Large intestine (tissue), 3 donors: Measurements from ENCODE around the gene SCARF2. TPM values are rescaled to one million over a fixed set of nuclear protein-coding genes. Genes with fewer than 3 reads are reported as not detected.
A peak's percentile ranks its signal among the peaks of the same experiment; 100 is the strongest.

ENCODE experiments used
- DNase-seq, 2 donors: peaks; one replicate each; pipeline versions ENCODE4 v3.0.0 to v3.0.0-alpha.2; 2013
- H3K27ac ChIP-seq: one replicate; pipeline ENCODE4 v1.5.1; 2013; ENCODE audit warnings: low read length
- H3K27me3 ChIP-seq: 2 replicates; pipeline ENCODE4 v1.6.1; 2013; ENCODE audit warnings: low read length; ENCODE audit not compliant: control insufficient read depth, insufficient read depth
- H3K36me3 ChIP-seq: 2 replicates; pipeline ENCODE4 v1.6.1; 2013; ENCODE audit warnings: low read length; ENCODE audit not compliant: control insufficient read depth, insufficient read depth
- H3K4me1 ChIP-seq: one replicate; pipeline ENCODE4 v1.6.1; 2013; ENCODE audit warnings: low read length; ENCODE audit not compliant: control insufficient read depth, insufficient read depth
- H3K4me3 ChIP-seq: one replicate; pipeline ENCODE4 v1.5.1; 2013; ENCODE audit warnings: low read length
- H3K9me3 ChIP-seq: one replicate; pipeline ENCODE4 v1.6.1; 2013; ENCODE audit warnings: mild to moderate bottlenecking, low read depth, low read length, moderate library complexity; ENCODE audit not compliant: control insufficient read depth
- WGBS: methylation state at CpG from one replicate; pipeline ENCODE4 v1.1.5; 2013; ENCODE audit warnings: low lambda C conversion rate; ENCODE audit not compliant: insufficient coverage; 5-methylcytosine and 5-hydroxymethylcytosine counted together
- polyA plus RNA-seq: library from polyadenylated mRNA; unstranded; fragments of 120-200 nt; gene quantifications from one replicate; pipeline ENCODE4 v1.2.1, GENCODE V29; 2013

Gene SCARF2
- polyA plus RNA-seq, 1 donor = 5.3 TPM

- Histone ChIP-seq H3K27ac (no peak overlapping the region), H3K27me3 (peaks cover 74% of the 10 kb centered on the region), H3K36me3 (peaks cover 10% of the 10 kb centered on the region), H3K4me1 (peaks cover 15% of the 10 kb centered on the region), H3K9me3 (peaks cover 9% of the 10 kb centered on the region), H3K4me3 (no peak overlapping the region)
- no peak for DNase-seq
- no CpG with 5 or more reads among the region's 8 CpGs for WGBS
Measured at GRCh38 chr22:20427104-20427944, 10.3 kb downstream of the SCARF2 start.

- Histone ChIP-seq H3K9me3 (peaks cover 9% of the 10 kb centered on the region), H3K27ac (no peak overlapping the region), H3K27me3 (peaks cover 63% of the 10 kb centered on the region), H3K4me1 (peaks cover 15% of the 10 kb centered on the region), H3K4me3 (no peak overlapping the region), H3K36me3 (peaks cover 10% of the 10 kb centered on the region)
- WGBS = no CpG with 5 or more reads among the region's 12 CpGs
- no peak for DNase-seq
Measured at GRCh38 chr22:20426259-20426615, 11.4 kb downstream of the SCARF2 start.

DNA sequence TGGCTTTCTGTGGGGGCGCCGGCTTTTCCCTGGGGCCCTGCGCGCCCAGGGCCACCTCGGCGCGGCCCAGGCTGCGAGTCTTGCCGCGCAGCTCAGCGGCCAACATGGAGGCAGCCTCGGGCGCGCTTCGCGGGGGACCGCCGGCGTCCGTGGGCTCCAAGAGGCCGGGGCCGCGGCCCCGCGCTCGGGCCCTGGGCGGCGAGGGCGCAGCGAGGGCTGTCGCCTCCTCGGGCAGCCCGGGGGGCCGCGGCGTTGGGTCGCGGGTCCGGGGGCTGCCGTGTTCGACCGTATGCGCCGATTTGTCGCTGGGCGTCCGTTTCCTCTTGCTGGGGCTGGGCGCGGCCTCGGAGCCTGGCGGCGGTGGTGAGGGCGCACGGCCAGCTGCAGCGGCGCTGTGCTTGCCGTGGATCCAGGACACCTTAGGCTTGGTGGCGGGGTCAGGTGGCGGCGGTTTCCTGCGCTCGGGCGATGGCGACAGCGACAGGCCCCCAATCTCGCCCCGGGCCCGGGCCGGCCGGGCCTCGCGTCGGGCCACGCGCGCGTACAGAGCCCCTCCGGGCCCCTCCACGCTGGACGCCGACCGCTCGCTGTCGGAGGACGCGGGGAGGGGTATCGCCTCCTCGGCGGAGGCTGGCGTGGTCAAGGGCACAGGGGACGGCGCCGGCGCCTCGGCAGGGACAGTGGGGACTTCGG, 11.9 kb downstream of the SCARF2 start:
- no CpG with 5 or more reads among the region's 96 CpGs for WGBS
- Histone ChIP-seq H3K4me3 (no peak overlapping the region), H3K27ac (no peak overlapping the region), H3K27me3 (peaks cover 59% of the 10 kb centered on the region), H3K36me3 (peaks cover 10% of the 10 kb centered on the region), H3K9me3 (peaks cover 8% of the 10 kb centered on the region), H3K4me1 (peaks cover 14% of the 10 kb centered on the region)
- no peak for DNase-seq

GRCh38 chr22:20424932-20425565, 12.6 kb downstream of the SCARF2 start:
- no peak for DNase-seq
- WGBS = no CpG with 5 or more reads among the region's 59 CpGs
- Histone ChIP-seq H3K4me3 (no peak overlapping the region), H3K27me3 (peaks cover 53% of the 10 kb centered on the region), H3K36me3 (peaks cover 10% of the 10 kb centered on the region), H3K4me1 (peaks cover 7% of the 10 kb centered on the region), H3K9me3 (peaks cover 3% of the 10 kb centered on the region), H3K27ac (no peak overlapping the region)

GRCh38 chr22:20424568-20424931, 13.1 kb downstream of the SCARF2 start:
- no CpG with 5 or more reads among the region's 15 CpGs for WGBS
- Histone ChIP-seq H3K27ac (no peak overlapping the region), H3K9me3 (no peaks in the 10 kb centered on the region), H3K4me1 (peaks cover 3% of the 10 kb centered on the region), H3K4me3 (no peak overlapping the region), H3K27me3 (peaks cover 48% of the 10 kb centered on the region), H3K36me3 (peaks cover 10% of the 10 kb centered on the region)
- no peak for DNase-seq

DNA sequence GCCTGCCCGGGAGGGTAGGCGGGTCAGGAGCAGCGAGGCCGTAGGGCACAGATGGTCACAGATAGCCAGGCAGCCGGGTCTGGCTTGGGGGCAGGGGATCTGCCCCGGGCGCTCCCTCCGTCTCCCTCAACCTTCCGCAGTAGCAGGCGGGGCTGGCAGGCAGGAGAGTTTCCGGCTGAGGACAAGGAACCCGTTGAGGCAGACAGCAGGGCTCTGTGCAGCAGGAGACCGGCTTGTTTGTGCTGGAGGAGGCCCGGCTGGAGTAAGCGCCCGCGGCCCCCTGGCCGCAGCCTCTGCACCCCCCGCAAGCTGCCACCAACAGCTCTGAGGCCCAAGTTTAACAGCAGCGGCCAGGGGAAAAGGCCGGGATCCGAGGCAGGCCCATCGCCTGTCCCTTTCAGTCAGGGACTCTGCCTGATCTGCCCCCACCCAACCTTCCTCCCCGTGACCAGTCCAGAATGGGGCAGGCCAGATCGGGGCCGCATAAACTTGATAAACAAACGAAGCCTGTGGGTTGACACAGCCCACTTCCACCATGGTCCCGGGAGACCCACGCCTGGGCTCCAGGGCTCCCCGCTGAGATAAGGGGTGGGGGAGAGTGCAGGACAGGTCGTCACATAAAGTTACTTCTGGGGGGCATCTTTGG, 13.6 kb downstream of the SCARF2 start:
- Histone ChIP-seq H3K36me3 (peaks cover 10% of the 10 kb centered on the region), H3K9me3 (no peaks in the 10 kb centered on the region), H3K27ac (no peak overlapping the region), H3K27me3 (peaks cover 43% of the 10 kb centered on the region), H3K4me3 (no peak overlapping the region), H3K4me1 (no peaks in the 10 kb centered on the region)
- no CpG with 5 or more reads among the region's 31 CpGs for whole genome bisulfite sequencing
- DNase-seq = no peak

GRCh38 chr22:20423008-20423905, 14.4 kb downstream of the SCARF2 start:
- Histone ChIP-seq H3K4me3 (no peak overlapping the region), H3K9me3 (peaks cover 3% of the 10 kb centered on the region), H3K27ac (peak overlapping the region; percentile 21), H3K36me3 (peaks cover 5% of the 10 kb centered on the region), H3K4me1 (no peaks in the 10 kb centered on the region), H3K27me3 (peaks cover 36% of the 10 kb centered on the region)
- DNase-seq = no peak
- 0% methylated on average over 1 of the region's 20 CpGs for WGBS

DNA sequence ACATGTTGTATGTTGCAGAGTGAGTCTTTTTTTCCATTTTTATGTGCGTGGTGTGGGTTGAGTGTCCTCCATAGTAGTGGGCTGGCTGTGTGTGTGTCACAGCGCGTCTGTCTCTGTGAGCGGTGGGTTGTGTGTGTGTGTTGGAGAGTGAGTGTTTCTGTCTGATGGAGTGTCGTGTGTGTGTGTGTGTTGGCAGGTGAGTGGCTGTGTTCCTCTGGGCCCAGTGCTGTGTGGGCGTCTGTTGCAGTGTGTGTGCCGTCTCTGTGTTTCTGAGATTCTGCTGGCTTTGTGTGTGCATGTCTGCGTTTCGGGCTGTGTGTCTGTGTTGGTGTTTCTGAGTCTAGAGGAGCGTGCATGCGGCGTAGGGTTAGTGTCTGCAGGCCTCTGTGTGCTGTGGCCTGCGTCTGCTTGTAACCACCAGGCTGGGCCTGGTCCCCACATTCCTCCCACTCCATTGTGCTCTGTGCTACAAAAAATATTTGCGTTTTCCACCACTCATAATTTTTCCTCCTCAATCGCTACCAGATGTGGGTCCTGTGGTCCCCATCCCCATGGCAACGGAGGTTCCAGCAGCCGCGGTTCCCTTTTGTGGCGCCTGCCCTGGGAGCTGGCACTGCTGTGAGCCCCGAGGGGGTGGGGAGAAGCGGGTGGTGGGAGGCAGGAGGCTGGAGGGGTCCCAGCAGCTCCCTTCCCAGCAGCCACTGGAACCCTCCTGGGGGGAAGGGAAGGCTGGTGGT, 15.2 kb downstream of the SCARF2 start:
- Histone ChIP-seq H3K4me3 (no peak overlapping the region), H3K27me3 (peaks cover 30% of the 10 kb centered on the region), H3K27ac (peak overlapping the region; percentile 21), H3K36me3 (peaks cover 5% of the 10 kb centered on the region), H3K9me3 (peaks cover 4% of the 10 kb centered on the region), H3K4me1 (no peaks in the 10 kb centered on the region)
- whole genome bisulfite sequencing = no CpG with 5 or more reads among the region's 21 CpGs
- DNase-seq = peak in 1 of 2 donors; percentile 42

DNA sequence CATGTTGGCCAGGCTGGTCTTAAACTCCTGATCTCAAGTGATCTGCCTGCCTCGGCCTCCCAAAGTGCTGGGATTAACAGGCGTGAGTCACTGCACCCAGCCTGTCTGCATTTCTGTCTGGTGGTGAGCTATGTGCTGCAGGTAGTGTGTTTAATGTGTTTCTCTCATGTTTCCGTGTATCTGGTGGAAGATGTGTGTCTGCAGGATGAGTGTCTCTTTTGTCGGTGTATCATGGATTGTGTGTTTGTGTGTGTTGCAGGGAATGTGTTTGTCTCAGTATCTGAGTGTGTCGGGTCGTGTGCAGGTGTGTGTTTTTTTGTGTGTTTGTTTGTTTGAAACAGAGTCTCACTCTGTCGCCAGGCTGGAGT, 16.1 kb downstream of the SCARF2 start:
- Histone ChIP-seq H3K27ac (no peak overlapping the region), H3K4me3 (no peak overlapping the region), H3K27me3 (peaks cover 22% of the 10 kb centered on the region), H3K9me3 (peaks cover 4% of the 10 kb centered on the region), H3K4me1 (no peaks in the 10 kb centered on the region), H3K36me3 (peaks cover 5% of the 10 kb centered on the region)
- no peak for DNase-seq
- WGBS = no CpG with 5 or more reads among the region's 7 CpGs
